NCI-H2171 (cell line): ENCODE results near the gene SRRM2.

Source experiments
- DNase-seq: peaks from one replicate; lab custom pipeline; 2025; lab: John Stamatoyannopoulos, UW

The SRRM2 gene

DNA sequence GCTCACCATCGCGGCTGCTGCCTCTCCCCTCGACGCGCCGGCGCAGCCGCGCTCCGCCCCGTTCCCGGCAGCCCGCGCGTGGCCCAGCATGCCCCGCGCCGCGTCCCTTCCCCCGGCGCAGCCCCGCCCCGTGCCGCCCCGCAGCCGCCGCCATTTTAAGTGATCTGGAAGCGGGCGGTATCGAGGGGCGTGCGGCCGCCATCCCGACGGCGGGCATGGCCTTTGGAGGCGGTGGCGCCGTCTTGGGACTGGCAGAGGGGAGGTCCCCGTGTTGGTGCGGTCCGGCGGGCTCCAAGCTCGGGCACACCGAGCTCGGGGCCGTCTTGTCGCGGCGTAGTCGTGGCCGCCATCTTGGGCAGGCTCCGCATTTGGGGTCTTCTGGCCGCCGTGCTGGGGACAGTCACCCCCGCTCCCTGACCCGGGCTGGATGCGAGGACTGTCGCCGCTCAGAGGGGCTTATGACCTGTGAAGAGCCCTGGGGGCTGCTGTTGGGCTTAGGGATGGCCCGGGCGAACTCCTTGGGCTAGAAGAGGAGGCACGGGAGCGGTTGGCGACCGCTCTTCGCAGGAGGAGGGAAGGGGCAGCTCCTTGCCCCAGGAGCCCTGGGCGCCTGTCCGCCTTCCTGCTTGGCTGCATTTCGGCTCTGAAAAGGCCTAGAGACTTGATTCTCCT lies 24.9 kb downstream of the SRRM2 start, which contains the start of gene ELOB:
Gene ELOB, minus strand, starts transcription at position 50 of the 672 bp plus-strand sequence. Its CDS starts 41 bp downstream, at position 9.
- DNase-seq = peak; percentile 84

DNA sequence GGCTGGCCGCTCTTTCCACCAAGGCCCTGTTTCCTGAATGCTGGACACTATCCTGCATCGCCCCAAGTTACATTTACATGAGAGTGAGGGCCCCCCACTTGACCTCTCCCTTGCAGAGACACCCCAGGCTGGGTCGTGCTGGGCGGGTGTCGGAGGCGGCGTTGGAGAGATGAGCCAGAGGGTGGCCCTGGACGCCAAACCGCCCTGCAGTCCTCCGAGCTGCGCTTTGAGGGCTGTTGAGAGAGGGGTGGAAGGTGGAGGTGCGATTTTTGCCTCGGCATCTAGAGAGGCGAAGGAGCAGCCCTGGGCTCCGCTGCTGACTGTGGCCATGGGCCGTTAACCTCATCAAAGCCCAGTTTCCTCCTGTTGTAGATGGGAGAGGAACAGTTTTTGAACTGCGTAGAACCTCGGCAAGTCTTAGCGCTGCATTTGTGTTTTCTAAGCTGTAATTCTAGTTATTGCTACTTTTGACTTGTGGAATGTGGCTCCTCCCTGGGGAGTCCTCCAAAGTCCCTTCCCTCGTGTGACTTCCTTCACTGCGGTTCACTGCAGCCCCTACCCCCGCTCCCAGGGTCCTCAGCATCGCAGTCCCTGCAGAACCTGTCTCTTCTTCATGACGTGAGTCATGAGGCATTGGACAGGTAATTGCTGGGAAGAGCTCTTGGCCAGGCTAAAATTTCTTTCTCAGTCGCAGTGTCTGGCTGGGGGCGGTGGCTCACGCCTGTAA lies 25.6 kb downstream of the SRRM2 start:
- DNase-seq = no peak

DNA sequence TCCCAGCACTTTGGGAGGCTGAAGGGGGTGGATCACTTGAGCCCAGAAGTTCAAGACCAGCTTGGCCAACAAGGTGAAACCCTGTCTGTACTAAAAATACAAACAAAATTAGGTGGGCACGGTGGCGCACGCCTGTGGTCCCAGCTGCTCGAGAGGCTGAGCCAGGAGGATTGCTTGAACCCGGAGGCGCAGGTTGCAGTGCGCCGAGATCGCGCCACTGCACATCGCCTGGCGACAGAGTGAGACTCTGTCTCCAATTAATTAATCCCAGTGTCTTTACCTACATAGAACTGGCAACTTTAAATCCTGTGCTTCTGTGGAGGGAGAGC lies 26.2 kb downstream of the SRRM2 start:
- DNase-seq = no peak

DNA sequence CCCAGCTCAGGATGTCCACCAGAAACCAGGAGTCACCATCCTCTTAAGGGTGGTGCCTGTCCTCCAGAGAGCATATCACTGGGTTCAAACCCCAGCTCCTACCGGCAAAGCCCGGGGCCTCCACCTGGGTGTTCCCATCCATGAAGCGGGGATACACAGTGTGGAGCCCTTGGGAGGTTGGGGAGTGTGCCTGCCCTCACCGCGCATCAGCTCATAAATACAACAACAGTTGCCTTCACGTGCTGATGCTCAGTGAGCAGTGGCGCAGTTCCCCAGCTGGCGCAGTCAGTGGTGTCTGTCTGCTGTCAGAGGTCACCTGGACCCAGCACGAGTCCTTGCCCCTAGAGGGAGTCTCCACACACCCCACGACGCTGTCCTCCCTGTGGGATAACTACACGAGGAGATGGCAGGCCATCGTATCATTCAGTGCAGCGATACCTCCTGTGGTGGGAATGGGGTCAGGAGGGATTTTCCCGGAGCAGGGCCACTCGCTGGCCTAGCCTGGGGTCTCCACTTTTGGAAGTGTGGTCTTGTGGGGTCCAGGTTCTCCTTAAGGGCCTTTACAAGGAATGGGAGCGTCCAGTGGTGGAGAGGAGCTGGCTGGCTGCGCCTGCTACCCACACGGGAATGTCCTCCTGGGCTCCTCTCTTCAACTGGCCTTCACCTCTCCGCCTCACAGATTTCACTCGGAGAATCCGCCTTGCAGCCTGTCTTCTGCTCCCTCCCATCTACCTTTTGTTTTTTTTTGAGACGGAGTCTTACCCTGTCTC lies 26.9 kb downstream of the SRRM2 start:
- no peak for DNase-seq

DNA sequence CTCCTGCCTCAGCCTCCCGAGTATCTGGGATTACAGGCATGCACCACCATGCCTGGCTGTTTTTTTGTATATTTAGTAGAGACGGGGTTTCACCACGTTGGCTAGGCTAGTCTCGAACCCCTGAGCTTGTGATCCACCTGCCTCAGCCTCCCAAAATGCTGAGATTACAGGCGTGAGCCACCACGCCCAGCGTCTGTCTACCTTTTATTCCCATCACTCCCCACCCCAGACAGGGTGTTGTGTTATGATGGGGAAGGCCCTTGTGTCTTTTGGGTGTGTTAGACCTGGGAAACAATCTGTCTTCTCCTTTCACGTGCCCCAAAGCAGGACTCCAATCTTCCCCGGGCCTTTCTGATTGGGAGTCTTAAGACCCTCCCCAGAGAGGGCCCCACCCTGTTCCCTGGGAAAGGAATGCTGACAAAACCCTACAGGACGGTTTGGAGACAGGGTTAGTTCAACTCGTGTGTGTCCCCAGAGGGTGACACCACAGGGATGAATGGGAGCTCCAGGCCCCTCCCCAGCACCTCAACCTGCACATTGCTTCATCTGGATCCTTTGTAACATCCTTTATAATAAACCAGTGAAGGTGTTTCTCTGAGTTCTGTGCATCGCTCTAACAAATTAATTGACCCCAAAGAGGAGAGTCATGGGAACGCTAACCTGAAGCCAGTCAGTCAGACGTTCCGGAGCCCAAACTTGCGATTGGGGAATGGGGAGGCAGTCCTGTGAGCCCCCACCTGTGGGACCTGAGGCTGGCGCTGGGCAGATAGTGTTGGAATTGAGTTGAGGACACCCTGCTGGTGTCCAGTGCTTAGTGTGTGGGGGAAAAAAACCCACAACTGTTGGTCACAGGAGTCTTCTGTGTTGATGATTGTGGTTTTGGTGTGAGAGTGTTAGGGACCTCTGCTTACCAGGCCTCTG lies 27.8 kb downstream of the SRRM2 start:
- DNase-seq = no peak

DNA sequence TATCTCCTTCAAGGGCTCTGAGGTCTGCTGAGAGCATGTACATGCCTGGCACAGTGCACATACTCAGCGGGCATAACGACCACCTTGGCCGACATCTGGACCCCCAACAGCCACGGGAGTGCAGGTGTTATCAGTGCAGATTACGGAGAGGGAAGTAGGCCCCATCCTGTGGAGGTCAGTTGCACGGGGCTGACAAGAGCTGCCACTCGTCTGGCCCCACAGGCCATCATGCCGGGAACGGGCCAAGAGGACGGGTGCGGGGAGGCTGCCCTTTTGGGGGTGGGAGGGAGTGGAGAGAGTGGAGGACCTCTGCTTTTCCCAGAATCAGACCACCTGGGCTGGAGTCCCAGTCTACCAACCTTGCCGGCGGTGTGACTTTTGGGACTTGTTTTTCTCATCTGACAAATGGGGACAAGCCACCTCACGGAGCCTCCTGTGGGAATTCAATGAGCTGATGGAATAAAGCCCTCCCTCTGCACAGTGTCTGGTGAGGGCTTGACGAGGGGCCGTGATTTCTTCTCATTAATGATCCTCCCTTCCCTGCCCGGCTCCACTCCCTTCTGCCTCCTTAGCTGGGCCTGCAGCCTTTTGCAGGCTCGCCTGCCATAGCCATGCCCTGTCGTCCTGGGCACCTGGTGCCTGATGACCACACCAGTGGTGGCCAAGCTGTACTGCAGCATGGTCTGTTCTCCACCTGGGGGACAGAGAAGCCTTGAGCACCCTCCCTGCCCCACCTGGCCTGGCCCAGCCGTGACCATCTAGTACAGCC lies 30.3 kb downstream of the SRRM2 start:
- DNase-seq = no peak

DNA sequence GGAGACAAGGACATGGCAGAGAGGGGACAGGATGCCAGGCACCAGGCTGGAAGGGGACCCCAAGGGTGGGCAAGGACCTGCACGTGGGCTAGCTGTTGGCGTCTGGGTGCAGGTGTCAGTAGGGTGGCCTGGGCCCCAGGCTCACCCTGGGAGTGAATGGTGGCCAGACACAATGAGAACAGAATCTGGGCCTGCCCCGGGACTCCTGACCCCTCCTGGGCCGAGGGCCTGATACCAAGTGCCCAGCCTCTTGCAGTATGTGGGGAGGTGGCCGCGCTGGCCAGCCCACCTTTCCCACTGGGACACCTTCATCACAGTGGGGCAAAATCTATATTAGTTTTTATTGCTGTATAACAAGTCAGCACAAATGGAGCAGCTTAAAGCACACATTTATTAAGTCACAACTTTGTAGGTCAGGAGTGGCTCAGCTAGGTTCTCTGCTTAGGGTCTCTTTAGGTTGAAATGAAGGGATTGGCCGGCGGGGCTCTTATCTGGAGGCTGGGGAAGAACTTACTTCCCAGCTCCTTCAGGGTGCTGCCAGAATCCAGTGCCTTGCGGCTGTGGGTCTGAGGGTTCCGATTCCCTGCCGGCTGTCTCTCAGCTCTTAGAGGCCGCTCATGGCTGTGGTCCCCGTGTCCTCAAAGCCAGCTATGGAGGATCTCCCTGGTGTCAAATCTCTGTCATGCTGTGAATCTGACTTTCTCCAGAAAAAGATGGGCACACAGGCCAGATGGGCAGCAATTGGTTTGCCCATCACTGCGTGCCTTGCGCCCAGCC lies 31.3 kb downstream of the SRRM2 start:
- DNase-seq = no peak

DNA sequence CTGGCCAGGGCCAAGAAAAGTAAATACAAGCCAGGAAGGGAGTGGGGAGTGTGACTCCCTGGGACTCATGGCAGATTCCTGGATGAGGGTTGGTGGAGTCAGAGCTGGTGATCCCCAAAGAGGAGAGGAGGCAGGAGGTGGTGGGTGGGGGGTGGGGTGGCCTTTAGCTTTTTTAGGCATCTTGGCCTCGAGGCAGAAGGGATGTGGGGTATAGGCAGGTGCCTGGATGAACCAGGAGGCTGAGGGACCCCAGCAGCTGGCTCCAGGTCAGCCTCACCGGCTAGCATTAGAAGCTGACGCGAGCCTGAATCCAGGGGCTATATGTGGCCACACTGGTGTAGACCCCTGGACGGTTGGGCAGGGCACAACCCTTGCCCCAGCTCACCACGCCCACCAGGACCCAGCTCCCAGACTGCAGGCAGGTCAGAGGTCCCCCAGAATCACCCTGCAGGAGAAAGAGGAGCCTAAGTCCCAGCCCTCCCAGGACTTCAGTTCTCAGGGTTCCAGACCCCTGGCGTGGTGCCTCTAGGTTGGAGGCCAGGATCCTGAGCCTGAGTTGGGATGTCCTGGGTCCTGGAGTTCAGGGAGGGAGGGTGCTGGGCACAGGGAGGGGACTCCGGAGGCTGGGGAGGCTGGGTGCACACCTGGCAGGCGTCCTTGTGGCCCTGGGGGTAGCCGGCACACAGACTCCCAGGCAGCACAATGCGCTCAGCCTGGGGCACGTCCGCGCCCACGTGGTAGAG lies 32.1 kb downstream of the SRRM2 start:
- no peak for DNase-seq

DNA sequence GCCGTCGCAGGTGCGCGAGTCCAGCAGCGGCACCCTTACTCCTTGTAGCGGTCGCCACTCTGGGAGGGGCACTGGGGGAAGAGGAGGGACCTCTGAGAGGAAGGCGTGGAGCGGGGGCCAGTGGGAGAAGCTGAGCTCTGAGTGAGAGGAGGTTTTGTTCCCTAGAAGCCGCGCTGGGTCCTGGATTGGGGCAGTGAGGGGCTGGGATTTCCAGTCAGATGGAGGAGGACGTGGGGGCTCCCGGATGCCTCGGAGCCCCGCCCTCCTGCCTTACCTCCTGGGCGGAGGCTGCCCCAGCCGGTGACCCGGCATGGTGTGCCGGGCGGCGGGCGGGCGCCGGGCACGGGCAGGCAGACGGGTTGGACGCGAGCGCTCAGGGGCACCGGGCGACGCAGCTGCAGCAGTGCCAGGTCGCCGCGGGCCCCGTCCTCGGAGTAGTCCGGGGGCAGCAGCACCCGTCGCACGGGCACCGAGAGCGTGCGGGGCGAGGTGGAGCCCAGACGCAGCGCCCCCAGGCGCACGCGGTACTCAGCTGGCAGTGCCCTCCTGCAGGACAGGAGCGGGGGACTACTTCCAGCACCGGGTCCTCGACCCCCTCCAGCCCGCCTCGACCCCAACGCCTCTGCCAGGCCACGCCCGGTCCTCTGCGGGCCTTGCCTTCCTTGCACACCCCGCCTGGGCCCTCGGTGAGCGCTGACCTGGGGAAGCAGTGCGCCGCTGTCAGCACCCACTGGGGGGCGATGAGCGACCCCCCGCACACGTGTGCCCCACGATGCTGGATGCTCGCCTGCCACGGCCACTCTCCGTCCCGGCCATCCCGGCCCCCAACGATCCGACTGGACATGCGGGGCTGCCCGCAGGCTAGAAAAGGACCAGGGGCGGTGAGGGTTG lies 32.9 kb downstream of the SRRM2 start:
- DNase-seq = no peak

DNA sequence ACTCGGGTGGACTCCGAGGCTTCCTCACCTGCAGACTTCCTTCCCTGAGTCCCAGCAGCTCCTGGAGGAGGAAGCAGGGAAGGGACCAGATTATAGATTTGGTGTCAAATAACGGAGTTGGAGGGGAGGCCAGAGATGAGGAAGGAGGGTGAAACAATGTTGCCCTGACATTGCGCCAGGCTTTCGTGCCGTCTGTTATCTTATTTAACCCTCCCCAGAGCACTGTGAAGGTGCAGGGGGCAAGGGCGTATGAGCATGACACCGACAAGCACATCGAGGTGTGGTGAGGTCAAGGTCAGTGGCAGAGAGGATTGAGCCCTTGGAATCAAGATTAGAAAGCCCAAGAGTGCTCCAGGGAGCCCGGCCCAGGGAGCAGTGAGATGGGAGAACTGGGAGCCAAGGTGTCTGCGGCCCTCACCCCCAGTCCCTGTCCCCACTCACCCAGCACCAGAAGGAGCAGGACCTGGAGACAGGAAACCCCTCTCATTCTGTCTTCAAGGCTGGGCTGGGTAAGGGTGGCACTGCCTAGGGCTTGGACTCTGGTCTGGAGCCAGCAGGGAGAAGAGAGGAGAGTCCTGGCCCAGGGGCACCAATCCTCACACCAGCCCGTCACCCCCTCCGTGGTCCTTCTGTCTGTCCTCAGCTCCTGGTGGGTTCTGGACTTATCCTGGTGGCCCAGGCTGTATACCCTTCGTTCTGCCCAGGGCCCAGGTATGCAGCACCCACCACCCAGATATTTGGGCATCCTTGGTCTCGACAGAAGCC lies 33.8 kb downstream of the SRRM2 start:
- DNase-seq = no peak

DNA sequence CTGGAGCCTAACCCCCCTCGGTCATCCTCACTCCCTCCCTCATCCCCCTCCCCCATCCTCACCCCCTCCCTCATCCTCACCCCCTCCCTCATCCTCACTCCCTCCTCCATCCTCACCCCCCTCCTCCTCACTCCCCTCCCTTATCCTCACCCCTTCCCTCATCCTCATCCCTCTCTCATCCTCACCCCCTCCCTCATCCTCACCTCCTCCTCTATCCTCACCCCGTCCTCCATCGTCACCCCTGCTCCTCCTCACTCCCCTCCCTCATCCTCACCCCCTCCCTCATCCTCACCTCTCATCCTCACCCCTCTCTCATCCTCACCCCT lies 34.4 kb downstream of the SRRM2 start:
- DNase-seq = no peak

DNA sequence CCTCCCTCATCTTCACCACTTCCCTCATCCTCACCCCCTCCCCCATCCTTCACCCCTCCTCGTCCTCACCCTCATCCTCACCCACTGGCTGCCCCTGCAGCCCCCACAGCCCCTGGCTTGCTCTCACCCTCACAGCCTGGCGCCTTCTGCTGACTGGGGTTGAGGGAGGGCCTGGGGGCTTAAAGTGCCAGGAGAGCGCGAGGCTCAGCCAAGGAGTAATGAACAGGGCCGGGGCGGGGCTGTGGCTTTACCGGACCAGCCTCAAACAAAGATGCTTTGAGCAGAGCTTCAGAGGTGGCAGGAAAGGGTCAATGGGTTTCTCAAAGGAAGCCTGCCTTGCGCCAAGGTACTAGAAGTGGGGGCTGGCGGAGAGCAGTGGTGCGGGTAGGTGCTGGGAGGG lies 35.0 kb downstream of the SRRM2 start, which contains the start of gene PRSS33:
Gene PRSS33, minus strand, starts transcription at position 155 of the 400 bp plus-strand sequence. CDS start 1,013 bp downstream, outside the sequence.
- no peak for DNase-seq

DNA sequence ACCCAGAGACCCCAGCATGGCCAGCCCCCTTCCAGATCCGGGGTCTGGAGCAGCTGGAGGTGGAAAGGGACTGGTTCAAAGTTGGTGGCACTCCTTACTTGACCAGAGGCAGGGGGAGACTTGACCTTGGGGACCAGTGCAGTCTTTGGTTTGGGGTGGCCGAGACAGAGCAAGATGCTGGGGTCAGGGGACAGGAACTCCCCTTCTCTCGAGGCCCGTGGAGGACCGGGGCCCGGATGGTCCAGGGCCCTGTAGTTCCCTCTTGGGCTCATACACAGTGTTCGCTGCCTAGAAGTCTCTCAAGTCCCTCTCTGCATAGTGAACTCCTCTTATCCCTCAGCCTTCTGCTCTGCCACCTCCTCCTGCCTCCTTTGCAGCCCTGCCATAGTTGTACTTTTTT lies 35.5 kb downstream of the SRRM2 start:
- no peak for DNase-seq

DNA sequence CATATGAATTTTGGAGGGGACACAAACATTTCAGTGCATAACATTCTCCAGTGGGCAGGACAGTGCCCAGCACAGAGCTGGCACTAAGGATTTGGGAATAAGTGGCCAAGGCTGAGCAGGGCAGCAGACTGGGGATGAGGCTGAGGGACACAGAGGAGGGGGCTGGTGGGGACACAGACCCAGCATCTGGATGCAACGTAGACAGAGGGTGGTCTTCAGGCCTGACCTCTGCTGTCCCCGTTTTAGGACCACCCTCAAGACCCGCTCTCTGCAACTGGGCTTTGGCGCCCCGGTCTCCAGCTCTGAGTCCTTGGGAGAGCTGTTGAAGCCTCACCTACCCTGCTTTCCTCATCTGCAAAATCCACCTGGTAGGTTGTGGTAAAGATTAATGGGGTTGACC lies 38.2 kb downstream of the SRRM2 start:
- no peak for DNase-seq

DNA sequence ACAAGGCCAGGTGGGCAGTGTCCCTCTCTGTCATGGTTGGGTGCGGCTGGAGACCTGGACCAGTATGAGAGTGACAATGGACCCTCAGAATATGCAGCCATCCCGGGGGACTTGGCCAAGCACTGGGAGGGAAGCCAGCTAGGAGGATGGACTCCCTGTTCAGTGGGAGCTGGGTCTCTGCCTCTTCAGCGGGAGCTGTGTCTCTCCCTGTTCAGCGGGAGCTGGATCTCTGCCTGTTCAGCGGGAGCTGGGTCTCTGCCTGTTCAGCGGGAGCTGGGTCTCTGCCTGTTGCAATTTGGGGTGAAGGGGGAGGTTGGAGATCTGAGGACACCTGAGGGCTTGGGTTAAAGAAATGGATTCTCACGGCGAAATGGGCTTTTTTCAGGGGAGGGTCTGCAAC lies 38.7 kb downstream of the SRRM2 start:
- no peak for DNase-seq

DNA sequence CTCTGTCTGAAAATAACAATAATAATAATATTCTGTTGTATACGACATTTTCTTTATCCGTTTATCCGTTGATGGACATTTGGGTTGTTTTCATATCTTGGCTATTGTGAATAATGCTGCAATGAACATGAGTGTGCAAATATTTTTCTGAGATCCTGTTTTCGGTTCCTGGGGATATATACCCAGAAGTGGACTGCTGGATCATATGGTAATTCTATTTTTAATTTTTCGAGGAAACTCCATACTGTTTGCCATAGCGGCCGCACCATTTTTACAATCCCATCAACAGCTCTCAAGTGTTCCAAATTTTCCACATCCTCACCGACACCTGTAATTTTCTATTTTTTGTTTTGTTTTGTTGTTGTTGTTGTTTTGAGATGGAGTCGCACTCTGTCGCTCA lies 40.5 kb downstream of the SRRM2 start:
- no peak for DNase-seq

DNA sequence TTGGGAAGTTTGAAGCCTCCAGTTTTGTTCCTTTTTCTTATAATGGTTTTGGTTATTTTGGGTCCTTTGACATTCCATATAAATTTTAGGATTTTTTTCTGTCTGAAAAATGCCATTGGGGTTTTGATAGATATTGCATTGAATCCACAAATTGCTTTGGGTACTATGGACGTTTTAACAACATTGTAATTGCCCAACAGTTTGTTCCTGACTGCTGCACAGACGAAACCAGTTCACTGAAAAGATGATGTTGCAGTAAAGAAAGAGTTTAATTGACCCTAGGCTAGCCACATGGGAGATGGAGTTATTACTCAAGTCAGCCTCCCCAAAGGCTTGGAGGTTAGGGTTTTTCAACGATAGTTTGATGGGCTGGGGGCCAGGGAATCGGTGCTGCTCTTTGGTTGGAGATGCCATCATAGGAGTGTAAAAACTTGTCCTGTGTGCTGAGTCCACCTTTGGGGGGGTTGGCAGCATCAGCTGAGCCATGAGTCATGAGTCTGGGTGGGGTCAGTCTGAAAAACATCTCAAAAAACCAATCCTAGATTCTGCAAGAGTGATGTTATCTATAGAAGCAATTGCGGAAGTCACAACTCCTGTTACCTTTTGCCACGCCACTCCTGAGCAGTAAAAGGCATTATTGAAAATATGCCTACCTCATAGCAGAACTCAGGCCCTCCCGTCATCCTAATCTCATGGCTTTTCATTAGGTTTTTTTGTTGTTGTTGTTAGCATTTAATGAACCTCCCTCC lies 43.1 kb downstream of the SRRM2 start:
- DNase-seq = no peak
